ENCODE measurements around the gene R3HDM4. TPM values are rescaled to one million over a fixed set of nuclear protein-coding genes. Genes with fewer than 3 reads are reported as not detected.

The R3HDM4 gene
- total and polyA plus RNA-seq, 4 donors: 31.6 to 139 (median 77.7) TPM

DNA sequence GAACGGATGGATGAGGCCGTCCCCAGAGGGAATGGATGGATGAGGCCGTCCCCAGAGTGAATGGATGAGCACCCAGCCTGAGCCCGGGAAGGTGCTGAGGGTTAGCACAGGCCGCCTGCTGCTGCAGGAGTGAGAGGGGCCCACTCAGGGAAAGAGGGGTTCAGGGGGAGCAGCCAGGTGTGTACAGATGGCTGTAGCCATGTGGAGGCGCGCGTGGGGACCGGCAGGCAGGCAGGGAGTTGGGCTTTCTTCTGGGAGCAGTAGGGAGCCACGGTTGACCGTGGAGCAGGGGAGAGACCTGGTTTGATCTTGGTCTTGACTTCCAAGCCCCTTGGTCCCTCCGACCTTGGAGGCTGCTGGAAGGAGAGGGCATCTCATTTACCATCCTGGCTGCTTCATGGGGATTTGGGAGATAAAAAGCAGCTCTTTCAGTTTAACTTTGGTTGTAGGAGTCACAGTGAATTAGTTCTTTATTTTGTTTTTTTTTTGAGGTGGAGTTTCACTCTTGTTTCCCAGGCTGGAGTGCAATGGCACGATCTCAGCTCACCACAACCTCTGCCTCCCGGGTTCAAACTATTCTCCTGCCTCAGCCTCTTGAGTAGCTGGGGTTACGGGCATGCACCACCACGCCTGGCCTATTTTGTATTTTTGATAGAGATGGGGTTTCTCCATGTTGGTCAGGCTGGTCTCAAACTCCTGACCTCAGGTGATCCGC lies 37.5 kb upstream of the R3HDM4 start:
- peaks cover 0 to 6% (median 0%) of the 10 kb centered on the region in 4 donors for H3K36me3 ChIP-seq (ENCODE audit: control insufficient read depth in 4 of 4, insufficient read depth in 4 of 4, low read length in 4 of 4)
- no peaks in the 10 kb centered on the region for H3K27me3 ChIP-seq (ENCODE audit: control insufficient read depth in 3 of 3, insufficient read depth in 3 of 3, low read length in 2 of 3)
- no peak overlapping the region for H3K4me3 ChIP-seq
- H3K9me3 ChIP-seq (ENCODE audit: control insufficient read depth in 4 of 4, insufficient read depth in 3 of 4, low read length in 3 of 4): no peaks in the 10 kb centered on the region
- DNase-seq (no peak), ATAC-seq (ENCODE audit: insufficient read depth, low FRiP score) (no peak)
- H3K9ac ChIP-seq (ENCODE audit: insufficient read depth in 1 of 2, low read length in 2 of 2): no peak overlapping the region
- 87 to 90% methylated on average over 17 of the region's 17 CpGs for WGBS, 2 donors
- TF ChIP-seq, protein P1, sequence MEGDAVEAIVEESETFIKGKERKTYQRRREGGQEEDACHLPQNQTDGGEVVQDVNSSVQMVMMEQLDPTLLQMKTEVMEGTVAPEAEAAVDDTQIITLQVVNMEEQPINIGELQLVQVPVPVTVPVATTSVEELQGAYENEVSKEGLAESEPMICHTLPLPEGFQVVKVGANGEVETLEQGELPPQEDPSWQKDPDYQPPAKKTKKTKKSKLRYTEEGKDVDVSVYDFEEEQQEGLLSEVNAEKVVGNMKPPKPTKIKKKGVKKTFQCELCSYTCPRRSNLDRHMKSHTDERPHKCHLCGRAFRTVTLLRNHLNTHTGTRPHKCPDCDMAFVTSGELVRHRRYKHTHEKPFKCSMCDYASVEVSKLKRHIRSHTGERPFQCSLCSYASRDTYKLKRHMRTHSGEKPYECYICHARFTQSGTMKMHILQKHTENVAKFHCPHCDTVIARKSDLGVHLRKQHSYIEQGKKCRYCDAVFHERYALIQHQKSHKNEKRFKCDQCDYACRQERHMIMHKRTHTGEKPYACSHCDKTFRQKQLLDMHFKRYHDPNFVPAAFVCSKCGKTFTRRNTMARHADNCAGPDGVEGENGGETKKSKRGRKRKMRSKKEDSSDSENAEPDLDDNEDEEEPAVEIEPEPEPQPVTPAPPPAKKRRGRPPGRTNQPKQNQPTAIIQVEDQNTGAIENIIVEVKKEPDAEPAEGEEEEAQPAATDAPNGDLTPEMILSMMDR (IDR thresholded peaks at IDR 0.05; ENCODE audit: control extremely low read depth, extremely low read depth): no peak
- no peak overlapping the region for H3K27ac ChIP-seq (ENCODE audit: low read depth in 1 of 2, low read length in 1 of 2)
- peaks cover 0 to 28% (median 7%) of the 10 kb centered on the region in 5 donors for H3K4me1 ChIP-seq (ENCODE audit: control insufficient read depth in 5 of 5, insufficient read depth in 5 of 5, low read length in 5 of 5)

DNA sequence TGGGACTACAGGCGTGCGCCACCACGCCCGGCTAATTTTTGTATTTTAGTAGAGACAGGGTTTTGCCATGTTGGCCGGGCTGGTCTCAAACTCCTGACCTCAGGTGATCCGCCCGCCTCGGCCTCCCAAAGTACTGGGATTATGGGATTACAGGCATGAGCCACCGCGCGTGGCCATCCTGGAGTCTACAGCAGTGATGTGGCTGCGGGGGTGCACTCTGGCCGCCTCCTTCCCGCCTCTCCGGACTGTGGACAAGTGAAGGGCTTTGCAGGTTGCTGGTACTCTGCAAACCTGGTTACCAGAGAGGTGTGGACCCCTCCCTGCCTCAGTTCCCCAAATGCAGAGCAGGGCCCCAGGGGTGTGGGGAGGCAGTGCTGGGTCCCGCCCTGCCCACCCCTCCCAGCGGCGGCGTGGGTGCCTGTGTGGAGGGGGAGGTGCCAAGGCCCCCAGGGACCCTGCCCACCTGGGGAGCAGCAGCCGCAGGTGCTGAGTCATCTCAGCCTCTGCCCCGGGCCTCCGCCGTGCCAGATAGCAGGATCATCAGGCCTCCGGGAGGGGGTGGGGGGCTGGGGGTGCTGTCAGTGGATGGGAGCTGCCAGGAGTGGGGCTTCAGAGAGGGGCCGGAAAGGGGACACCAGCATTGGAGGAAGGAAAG lies 36.0 kb upstream of the R3HDM4 start:
- TF ChIP-seq, protein P1 (IDR thresholded peaks at IDR 0.05; ENCODE audit: control extremely low read depth, extremely low read depth): no peak
- no peak for DNase-seq
- H3K9ac ChIP-seq (ENCODE audit: insufficient read depth in 1 of 2, low read length in 2 of 2): no peak overlapping the region
- 75 to 89% methylated on average over 22 to 25 of the region's 25 CpGs for whole genome bisulfite sequencing, 2 donors
- H3K27ac ChIP-seq (ENCODE audit: low read depth in 1 of 2, low read length in 1 of 2): no peak overlapping the region
- ATAC-seq (ENCODE audit: insufficient read depth, low FRiP score): no peak
- H3K4me1 ChIP-seq (ENCODE audit: control insufficient read depth in 5 of 5, insufficient read depth in 5 of 5, low read length in 5 of 5): peaks cover 0 to 32% (median 7%) of the 10 kb centered on the region in 5 donors
- no peak overlapping the region for H3K4me3 ChIP-seq
- H3K36me3 ChIP-seq (ENCODE audit: control insufficient read depth in 4 of 4, insufficient read depth in 4 of 4, low read length in 4 of 4): peaks cover 0 to 6% (median 0%) of the 10 kb centered on the region in 4 donors
- H3K9me3 ChIP-seq (ENCODE audit: control insufficient read depth in 4 of 4, insufficient read depth in 3 of 4, low read length in 3 of 4): peaks cover 0 to 2% (median 0%) of the 10 kb centered on the region in 4 donors
- no peaks in the 10 kb centered on the region for H3K27me3 ChIP-seq (ENCODE audit: control insufficient read depth in 3 of 3, insufficient read depth in 3 of 3, low read length in 2 of 3)

DNA sequence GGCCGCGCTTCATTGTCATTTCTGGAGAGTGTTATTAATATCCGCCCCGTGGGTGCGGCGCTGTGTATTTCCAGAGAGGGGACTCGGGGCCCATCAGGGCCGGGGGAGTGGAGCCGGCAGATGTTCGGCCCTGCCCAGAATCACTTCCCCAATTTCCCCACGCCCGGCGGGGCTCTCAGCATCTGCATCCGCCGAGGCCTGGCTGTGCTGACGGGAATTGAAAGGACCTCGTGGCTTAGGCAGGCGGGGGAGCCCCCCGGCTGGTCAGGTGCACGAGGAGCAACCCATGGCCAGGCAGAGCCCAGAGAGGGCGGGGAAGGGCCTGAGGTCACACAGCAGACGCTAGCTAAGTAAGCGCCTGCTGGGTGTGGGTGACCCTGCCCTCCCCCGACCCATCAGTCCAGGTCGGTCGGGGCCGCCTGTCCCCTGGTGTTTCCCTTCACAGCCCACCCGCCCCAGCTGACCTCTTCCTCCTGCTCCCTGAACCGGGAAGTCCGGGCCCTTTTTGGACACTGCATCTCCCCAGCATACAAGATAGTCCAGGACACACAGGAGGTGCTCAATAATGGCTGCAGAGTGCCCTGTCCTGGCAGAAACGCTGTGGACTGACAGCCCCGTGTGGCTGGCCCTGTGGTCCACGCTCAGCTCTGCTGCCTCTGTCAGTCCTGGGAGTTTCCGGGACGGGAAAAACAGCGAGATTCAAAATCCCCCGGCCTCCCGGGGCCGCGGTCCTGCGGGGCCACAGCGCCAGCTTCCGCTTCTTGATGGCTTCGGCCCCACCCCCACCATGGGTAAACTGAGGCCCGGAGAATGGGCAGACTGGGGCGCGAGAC lies 34.9 kb upstream of the R3HDM4 start:
- Histone ChIP-seq H3K9ac (ENCODE audit: insufficient read depth in 1 of 2, low read length in 2 of 2) (no peak overlapping the region), H3K36me3 (ENCODE audit: control insufficient read depth in 4 of 4, insufficient read depth in 4 of 4, low read length in 4 of 4) (peaks cover 0 to 6% (median 3%) of the 10 kb centered on the region in 4 donors), H3K27me3 (ENCODE audit: control insufficient read depth in 3 of 3, insufficient read depth in 3 of 3, low read length in 2 of 3) (no peaks in the 10 kb centered on the region), H3K4me1 (ENCODE audit: control insufficient read depth in 5 of 5, insufficient read depth in 5 of 5, low read length in 5 of 5) (peaks cover 0 to 22% (median 3%) of the 10 kb centered on the region in 5 donors), H3K9me3 (ENCODE audit: control insufficient read depth in 4 of 4, insufficient read depth in 3 of 4, low read length in 3 of 4) (peaks cover 0 to 2% (median 0%) of the 10 kb centered on the region in 4 donors), H3K4me3 (no peak overlapping the region), H3K27ac (ENCODE audit: low read depth in 1 of 2, low read length in 1 of 2) (no peak overlapping the region)
- TF ChIP-seq, protein P1 (IDR thresholded peaks at IDR 0.05; ENCODE audit: control extremely low read depth, extremely low read depth): no peak
- peak; percentile 54 for ATAC-seq (ENCODE audit: insufficient read depth, low FRiP score)
- peak in 1 of 3 donors; percentile 26 for DNase-seq
- 53 to 77% methylated on average over 45 to 47 of the region's 47 CpGs for WGBS, 2 donors
